GM21526 (cell line): ENCODE data around the gene CCDC40.
"Not testable (repeated sequence)": the region's sequence is repeated elsewhere in the genome, so short reads cannot be mapped to it uniquely, and the experiment has no call there.

ENCODE experiments used
- ATAC-seq: cut with Tn5 transposase; IDR thresholded peaks from one replicate; pipeline ENCODE4 v1.9.1; 2021; ENCODE audit warnings: moderate library complexity; ENCODE audit not compliant: unreplicated experiment, low FRiP score

The CCDC40 gene

DNA sequence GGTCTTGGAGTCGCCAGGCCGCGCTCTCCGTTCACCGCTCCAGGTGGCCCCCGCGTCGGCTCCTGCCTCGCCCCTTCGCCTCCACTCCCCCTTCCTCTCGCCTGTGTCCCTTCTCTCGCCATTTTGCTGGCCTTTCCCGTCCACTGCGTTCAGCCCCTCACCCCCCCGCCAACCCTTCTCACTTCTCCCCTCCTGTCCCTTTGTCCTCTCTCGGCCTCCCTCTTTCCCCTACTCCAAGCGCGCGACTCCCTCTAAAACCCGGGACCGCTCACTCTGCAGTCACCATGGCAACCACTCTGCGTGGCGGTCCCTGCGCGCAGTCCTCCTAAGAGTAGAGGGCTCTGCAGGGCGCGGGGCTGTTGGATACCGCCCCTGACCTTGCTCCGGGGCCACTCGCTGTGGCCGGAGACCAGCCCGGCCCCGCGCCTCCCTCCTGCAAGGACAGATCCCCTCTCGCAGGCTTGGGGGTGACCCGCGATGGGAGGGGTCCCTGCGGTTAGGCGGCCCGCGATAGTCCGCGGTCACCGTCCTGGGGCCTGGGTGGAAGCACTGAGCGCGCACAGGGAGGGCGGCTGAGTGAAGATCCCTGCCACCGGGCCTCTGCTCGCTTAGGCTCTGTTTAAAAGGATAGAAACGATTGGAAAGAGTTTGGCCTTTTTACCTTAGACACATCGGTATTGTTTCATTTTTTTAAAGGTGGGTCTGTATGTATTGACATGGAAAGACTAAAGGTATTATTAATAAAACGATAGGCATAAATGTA, 454 bp downstream of the CCDC40 start:
- ATAC-seq, result no peak

DNA sequence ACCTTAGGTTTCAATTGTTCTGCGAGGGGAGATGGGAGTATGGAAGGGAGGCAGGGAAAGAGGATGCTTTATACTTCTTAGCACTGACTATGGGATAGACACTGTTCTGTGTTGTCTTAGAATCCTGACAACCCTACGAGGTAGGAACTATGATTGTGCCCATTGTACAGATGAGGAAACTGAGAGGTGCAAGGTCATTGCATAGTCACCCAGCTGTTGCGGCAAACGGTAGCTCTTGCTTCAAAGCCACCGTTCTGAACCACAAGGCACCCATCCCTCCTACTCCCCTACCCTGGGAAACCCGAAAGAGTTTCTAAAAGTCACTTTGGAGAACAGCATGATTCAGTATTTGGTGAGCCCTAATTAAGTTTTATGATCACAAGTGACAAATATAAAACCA, 7.5 kb downstream of the CCDC40 start:
- ATAC-seq, result no peak

DNA sequence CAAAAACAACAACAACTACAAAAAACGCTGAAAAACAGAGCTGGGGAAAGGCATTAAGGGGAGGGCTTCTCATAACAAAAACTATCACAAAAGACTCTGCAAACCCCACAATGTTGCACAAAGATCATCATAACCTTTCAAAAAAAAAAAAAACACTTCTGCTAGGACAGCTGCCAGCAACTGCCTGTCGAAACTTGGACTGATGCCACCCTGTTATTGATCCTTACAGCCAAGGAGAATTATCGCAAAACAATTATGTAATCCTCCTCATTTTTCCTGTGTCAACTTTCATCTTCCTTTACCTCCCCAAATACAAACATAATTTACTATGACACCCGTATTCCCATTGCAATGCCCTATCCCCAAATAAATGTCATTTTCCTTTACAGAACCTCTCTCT, 9.3 kb downstream of the CCDC40 start:
- no peak for ATAC-seq

DNA sequence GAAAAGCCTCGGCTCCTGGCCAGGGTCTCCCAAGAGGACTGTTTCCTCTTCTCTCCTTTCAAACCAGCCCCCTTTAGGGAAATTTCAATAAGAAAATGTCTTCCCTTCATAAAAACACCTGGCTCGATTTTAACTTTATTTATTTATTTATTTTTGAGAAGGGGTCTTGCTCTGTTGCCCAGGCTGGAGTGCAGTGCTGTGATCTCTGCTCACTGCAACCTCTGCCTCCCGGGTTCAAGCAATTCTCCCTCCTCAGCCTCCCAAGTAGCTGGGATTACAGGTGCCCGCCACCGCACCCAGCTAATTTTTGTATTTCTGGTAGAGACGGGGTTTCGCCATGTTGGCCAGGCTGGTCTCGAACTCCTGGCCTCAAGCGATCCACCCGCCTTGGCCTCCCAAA, 10.3 kb downstream of the CCDC40 start:
- not testable (repeated sequence) for ATAC-seq

DNA sequence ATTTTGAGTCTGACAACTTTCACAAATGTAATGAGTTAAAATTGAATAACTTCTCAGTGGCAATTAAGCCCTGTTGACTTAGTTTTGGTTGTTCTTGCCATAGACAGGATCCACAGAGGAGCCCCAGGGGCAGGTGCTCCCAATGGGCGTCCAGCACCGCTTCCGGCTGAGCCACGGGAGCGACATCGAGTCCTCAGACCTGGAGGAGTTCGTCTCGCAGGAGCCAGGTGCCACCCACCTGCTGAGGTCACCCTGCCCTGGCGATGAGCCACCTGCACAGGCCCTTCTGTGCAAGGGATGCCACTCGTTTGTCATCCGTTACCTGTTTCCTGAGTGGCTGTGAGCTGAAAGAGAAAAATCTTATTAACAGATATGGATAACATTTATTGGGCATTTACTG, 10.7 kb downstream of the CCDC40 start:
- ATAC-seq, result no peak

DNA sequence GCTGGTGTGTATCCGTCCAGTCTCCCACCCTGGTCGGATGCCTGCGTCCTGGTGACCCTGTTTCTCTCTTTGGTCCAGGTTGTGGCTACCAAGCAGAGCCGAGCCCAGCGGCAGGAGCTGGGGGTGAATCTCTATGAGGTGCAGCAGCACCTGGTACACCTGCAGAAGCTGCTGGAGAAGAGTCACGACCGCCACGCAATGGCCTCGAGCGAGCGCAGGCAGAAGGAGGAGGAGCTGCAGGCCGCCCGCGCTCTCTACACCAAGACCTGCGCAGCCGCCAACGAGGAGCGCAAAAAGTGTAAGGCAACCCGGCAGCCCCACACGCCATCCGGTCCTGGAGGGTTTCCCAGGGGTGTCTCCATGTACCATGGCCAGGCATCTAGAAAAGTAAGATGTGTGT, 13.5 kb downstream of the CCDC40 start:
- ATAC-seq, result no peak

DNA sequence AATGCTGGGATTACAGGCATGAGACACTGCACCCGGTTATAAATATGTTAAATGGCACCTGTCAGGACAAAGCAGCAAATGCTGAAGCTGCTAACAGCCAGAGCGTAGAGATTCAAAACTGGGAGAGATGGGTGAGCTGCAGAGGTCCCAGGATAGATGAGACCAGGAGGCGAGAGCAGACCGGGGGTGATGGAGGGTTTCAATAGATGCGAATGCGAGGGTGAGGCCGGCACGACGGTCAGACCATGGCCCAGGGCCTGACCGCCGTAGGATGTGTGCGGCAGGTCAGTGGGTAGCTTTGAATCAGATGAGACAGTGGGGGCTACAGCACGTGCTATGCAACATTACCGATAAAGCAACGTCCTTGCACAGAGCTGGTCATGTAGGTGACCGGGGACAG, 14.3 kb downstream of the CCDC40 start:
- no peak for ATAC-seq

DNA sequence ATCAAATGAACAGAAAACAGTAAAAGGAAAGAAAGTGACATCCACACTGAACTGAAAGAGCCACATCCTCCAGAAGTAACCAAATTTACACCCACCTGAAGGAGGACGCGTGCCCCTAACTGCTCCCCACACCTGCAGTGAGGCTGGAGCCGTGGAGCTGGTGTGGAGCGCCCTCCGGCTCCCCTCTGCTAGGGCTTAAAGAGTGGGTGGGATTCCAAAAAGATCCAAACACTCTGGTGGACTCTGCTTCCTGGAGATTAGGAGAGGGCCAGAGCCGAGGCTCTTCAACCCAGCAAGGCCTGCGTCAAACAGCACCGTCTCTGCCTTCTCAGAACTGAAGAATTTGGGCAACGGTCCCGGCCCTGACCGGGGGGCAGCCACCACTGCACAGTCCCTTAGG, 15.2 kb downstream of the CCDC40 start:
- ATAC-seq, result no peak

DNA sequence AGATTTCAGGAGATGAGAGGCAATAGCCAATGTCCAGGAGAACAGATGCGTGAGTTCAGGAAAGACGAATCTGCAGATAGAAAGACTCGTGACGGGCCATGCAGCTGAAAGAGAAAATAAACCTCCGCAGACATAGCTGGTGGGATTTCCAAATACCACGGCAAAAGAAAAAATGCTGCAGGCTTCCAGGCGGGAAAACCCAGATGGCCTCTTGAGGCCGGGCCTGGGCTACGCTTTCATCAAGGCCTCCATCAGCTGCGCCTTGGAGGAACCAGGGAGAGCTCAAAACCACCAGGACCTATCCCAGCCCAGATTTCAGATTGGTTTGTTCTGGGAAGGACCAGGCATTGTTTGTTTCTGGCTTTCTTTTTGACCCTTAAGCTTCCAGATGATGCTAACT, 16.7 kb downstream of the CCDC40 start:
- no peak for ATAC-seq

DNA sequence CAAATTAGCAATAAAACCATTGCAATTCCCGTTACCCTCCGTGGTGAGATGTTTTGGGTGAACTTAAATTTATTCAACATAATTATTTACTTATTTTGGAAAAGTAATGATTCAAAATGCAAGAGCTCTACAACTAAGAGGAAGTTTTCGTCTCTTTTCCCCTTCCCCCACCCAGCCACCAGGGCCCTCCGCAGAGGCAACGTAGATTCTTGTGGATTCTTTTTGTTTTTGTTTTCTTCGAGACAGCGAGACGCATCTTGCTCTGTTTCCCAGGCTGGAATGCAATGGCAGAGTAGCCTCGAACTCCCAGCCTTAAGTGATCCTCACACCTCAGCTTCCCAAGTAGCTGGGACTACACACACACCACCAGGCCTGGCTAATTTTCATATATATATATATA, 19.2 kb downstream of the CCDC40 start:
- ATAC-seq, result no peak

DNA sequence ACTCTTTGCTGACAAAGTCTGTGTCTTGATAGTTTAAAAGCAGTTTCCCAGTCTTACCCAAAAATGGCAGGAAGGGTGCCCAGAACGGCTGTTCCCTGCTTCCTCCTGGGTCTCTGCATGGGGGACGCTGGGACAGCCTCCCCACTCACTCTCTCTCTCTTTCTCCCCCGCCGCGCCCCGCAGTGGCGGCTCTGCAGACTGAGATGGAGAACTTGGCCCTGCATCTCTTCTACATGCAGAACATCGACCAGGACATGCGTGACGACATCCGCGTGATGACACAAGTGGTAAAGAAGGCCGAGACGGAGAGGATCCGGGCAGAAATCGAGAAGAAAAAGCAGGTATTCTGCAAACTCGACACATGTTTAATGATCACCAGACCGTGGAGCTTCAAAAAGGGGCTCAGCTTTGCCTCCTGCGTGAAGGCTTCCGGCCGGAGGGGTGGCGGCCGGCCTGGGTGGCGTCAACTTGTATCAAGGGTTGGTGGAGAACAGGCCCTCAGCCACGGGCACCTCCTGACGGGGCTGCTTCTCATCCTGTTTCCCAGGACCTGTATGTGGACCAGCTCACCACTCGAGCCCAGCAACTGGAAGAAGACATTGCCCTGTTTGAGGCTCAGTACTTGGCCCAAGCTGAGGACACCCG, 22.0 kb downstream of the CCDC40 start:
- ATAC-seq, result no peak

DNA sequence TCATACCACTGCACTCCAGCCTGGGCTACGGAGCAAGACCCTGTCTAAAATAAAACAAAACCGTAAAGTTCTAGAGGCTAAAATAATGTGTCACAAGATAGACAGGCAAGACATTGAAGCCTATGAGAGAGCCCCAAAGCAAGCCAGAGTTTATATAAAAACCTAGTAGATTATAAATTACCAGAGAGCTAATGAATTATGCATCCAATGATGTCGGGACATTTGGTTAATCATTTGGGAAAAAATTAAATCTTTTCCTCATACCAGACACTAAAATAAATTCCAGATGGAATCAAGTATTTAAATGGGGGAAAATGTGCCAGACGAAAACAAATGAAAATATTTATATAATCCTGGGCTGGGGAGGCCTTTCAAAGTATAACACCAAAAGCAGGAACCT, 24.2 kb downstream of the CCDC40 start:
- no peak for ATAC-seq

DNA sequence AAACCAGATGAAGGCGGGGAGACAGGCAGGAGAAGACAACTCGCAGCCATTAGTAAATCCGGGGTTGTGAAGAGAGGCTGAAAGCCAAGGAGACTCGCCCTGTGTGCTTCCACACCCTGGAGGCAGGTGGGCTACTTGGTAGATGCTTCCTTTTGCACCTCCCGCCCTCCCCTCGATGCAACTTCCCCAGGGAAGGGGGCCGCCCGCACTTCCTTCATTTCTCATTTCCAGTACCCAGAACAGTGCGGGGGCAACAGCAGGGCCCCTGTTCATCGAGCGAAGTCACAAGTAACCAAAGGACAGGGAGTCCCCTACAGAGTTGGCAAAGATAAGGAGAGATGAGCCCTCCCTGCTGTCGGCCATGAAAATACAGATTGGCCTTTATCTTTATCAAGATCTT, 25.0 kb downstream of the CCDC40 start:
- ATAC-seq, result no peak

DNA sequence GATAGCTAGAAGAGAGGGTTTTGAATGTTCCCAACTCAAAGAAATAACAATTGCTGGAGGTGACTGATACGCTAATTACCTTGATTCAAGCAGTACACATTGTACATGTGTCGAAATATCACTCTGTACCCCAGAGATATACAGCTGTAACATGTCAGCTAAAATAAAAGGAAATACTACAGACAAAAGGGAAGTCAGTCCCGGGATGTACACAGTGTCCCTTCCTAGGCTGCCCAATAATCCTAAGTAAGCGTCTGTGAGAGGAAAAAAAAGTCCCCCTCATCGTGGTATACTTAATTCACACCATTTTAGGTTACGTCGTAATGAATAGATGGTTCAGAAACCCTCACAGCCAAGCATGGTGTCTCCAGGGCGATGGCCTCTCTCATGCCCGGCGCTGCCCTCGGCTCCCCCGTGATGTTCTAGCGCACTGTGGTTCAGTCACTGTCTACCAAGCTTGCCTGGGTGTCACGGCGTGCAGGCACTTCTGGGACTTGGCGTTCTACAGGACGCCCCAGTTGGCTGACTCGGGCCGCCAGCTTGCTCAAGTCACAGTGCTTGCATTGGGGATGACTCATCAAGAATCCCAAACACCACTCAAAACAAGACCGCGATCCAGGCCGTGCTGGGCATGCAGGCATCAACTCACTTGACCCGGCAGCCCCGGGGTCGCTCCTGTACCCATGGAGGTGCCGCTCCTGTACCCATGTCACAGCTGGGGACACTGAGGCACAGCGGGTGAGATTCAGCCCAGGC, 27.6 kb downstream of the CCDC40 start:
- ATAC-seq, result no peak

DNA sequence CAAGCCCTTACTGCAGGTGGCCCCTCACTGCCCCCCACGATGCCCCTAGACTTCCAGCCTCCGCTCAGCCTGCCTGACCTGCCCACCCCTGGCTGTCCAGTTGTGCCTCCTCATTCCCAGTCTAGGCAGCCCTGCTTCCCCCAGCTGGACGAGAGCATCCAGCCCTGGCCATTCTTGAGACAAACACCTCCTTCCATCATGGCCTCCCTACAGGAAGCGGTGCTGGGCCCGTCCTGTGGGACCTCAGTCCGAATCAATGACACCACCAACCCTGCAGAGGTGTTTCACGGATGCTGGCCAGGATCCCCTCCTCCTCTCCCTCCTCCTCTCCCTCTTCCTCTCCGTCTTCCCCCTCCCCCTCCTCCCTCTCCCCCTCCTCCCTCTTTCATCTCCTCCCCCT, 28.3 kb downstream of the CCDC40 start:
- no peak for ATAC-seq

DNA sequence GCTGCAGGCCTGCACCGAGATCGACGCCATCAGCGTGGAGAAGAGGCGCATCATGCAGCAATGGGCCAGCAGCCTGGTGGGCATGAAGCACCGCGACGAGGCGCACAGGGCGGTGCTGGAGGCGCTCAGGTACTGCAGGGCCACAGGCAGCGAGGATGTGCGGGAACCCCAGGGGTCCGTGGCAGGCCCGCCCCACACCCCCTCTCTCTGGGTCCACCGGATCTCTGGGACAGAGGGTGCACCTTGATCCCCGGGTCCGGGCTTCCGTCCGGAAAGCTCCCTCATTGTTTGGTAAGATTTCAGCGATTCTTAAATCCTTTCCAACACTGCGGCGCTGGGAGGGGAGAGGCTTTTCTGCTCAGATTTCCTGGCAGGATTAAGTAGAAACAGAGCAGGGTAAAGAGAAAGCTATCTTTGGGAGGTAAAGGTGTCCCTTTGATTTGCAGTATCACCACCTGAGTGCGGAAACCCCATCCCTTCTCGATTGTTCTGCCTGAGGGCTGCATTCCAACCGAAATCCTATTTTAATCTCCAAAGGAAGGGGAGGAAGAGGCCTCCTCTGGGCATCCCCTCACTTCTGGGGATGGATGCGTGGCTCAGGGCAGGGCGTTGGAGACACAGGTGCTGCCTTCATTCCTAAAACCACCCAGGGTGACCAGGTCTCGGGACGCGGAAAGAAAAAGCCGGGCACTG, 29.2 kb downstream of the CCDC40 start:
- ATAC-seq, result no peak

DNA sequence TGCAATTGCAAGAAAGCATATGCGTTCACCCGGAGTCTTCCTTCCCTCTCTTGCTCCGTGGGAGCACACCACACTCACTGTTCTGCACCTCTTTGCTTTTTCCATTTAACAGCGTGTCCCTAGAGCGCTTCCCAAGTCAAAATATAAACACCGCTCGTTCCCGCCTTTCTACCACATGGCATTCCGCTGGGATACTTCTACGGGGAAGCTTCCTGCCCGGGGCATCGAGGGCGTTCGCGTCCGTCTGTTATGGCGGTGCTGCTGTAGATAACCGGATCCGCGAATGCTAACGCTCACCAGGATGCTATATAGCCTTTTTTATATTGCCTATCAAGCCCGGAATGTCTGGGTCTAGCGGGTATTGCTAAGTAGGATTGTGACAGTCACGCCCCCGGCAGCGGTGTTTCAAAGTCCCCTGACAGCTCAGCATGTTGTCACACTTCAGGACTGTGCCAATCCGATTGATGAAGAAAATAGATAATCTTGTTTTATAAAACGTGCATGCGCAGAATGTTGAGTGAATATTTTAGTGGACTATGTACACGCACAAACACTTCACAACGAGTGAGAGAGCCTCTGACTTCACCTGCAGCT, 31.0 kb downstream of the CCDC40 start:
- ATAC-seq, result no peak

DNA sequence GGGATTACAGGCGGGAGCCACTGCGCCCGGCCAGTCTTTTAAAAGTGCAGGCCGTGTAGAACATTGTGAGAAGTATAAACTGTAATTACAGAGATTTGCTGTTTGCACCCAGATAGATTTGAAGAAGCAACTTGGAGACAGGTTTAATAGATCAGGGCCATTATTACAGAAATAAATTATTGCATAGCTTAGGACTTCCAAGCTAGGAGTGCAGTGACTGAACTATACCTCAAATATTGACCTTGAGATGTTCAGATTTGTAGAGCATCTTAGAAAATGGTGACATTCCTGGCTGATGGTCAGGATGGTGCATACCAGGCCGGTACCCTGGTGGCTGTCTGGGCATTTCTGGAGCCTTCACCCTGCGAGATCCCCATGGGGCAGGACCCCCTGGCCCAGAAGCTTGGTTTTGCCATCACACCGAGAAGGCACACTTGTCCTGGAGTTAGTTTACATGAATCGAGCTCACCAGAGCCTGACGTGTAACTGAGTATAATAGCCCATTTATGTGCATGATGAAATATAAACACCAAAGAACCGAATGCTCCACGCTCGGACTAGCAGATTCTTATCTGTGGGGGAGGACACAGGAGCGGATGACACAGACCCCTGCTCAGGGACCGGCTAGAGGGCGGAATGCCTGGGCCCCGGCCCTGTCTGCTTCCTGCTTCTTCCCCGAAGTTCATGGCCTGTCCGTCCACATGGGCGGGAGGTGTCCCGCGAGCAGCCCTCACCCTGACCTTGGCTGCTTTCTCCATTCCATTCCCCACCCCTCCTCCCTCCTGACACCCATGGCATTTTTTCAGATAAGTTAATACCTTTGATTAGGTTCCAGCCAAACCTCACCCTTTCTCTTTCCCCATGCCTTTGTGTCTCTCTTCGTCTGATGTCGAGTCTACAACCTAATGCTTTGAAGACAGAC, 32.1 kb downstream of the CCDC40 start:
- ATAC-seq, result no peak

DNA sequence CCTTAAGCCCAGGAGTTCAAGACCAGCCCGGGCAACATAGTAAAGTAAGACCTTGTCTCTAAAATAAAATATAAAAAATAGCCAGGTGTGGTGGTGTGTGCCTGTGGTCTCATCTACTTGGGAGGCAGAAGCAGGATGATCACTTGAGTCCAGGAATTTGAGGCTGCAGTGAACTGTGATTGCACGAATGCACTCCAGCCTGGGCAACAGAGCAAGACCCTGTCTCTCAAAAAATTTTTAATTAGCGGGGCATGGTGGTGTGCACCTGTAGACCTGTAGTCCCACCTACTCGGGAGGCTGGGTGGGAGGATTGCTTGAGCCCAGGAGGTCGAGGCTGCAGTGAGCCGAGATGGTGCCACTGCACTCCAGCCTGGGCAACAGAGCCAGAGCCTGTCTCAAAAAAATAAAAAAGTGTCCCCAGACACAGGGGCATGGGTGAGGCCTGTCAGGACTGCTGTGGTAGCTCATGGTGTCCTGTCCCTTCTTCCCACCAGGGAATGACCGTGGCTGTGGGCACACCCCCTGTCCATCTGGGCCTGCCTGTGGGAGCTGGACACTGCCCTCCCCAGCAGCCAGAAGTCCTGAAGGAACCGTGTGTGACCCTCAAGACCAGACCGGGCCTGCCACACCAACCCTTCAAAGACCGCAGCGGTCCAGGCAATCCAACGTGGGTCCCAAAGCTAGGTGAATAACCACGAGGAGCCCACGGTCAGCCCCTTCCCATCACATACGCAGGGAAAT, 34.1 kb downstream of the CCDC40 start:
- no peak for ATAC-seq
